Activated effector memory CD4-positive, alpha-beta T cell treated with anti-CD3 and anti-CD28 coated beads, Interleukin-2, amount 50 U/mL, for 16 hours (primary cell): ENCODE results near the gene PRSS22.

Experiments used
- DNase-seq: peaks from one replicate; pipeline ENCODE4 v3.0.0-alpha.2; 2020

The PRSS22 gene

GRCh38 chr16:2811703-2812471 lies 46.1 kb downstream of the PRSS22 start:
- DNase-seq, result peak; percentile 25

- peak; percentile 31 for DNase-seq
Observed at GRCh38 chr16:2810651-2811050, 47.3 kb downstream of the PRSS22 start.

- DNase-seq, result no peak
Observed at GRCh38 chr16:2809149-2809760, 48.7 kb downstream of the PRSS22 start.

GRCh38 chr16:2808181-2808580 lies 49.8 kb downstream of the PRSS22 start:
- DNase-seq, result no peak

- no peak for DNase-seq
Observed at GRCh38 chr16:2806286-2806685, 51.7 kb downstream of the PRSS22 start.

- no peak for DNase-seq
Observed at GRCh38 chr16:2804728-2805127, 53.2 kb downstream of the PRSS22 start.

- DNase-seq, result no peak
Observed at GRCh38 chr16:2803545-2804195, 54.3 kb downstream of the PRSS22 start.
